ENCODE data around the gene USP6NL. TPM values are rescaled to one million over a fixed set of nuclear protein-coding genes. Genes with fewer than 3 reads are reported as not detected.

USP6NL gene
- total RNA-seq, 1 experiment from 2014 or later: 24.6 TPM

GRCh38 chr10:11415095-11415494 is 196.4 kb downstream of the USP6NL start:
- H3K36me3 ChIP-seq (ENCODE audit: control insufficient read depth in 1 of 2, insufficient read depth in 2 of 2, low read length in 2 of 2): no peaks in the 10 kb centered on the region
- no peaks in the 10 kb centered on the region for H3K4me1 ChIP-seq (ENCODE audit: control insufficient read depth in 1 of 2, insufficient read depth in 2 of 2, low read length in 2 of 2)
- no peak overlapping the region for H3K27ac ChIP-seq (ENCODE audit: low read depth, low read length)
- H3K9me3 ChIP-seq (ENCODE audit: control insufficient read depth in 1 of 2, insufficient read depth in 1 of 2, low read depth in 1 of 2, low read length in 2 of 2): no peaks in the 10 kb centered on the region
- no peak overlapping the region for H3K4me3 ChIP-seq (replicated peaks in 1 of 2; ENCODE audit: low read depth in 1 of 2, low read length in 2 of 2)
- ATAC-seq (no peak), DNase-seq (ENCODE audit: low read depth, low spot score) (no peak)
- no TSS peak for BruUV-seq (replicated peaks)
- H3K9me2 ChIP-seq (ENCODE audit: insufficient read depth): no peaks in the 10 kb centered on the region
- intact Hi-C loops (cut with micrococcal nuclease): no loop called here
- RAD21 ChIA-PET (ENCODE audit: low non-redundant PET in 1 of 2, low total read pairs in 2 of 2, uncharacterized antibody in 2 of 2, unreplicated experiment in 2 of 2): no interaction called here
- CTCF ChIA-PET: no interaction called here
- H3K4me2 ChIP-seq (ENCODE audit: low read length): no peak overlapping the region
- H4K20me1 ChIP-seq (ENCODE audit: insufficient read depth): no peaks in the 10 kb centered on the region
- H3K27me3 ChIP-seq (ENCODE audit: insufficient read depth, low read length): 0 out of 2 replicates have a peak, but pooled peaks cover 7% of the 10 kb centered on the region
- no peak overlapping the region for H2AFZ ChIP-seq (ENCODE audit: low read depth, low read length, poor library complexity, severe bottlenecking)
- H3K9ac ChIP-seq (ENCODE audit: low read length): no peak overlapping the region
- no peaks in the 10 kb centered on the region for H3K79me2 ChIP-seq (ENCODE audit: insufficient read depth, low read length)
- TF ChIP-seq REST (IDR thresholded peaks at IDR 0.05; ENCODE audit: low read depth) (no peak), SIN3A (IDR thresholded peaks at IDR 0.05; ENCODE audit: low read depth) (no peak), SRF (IDR thresholded peaks at IDR 0.05; ENCODE audit: low read depth) (no peak), CEBPB (IDR thresholded peaks at IDR 0.05; ENCODE audit: low read depth) (no peak), JUND (IDR thresholded peaks at IDR 0.05) (no peak), RAD21 (IDR thresholded peaks at IDR 0.05; ENCODE audit: low read depth) (no peak), ELF1 (IDR thresholded peaks at IDR 0.05; ENCODE audit: borderline replicate concordance, low read depth) (no peak), CBX3 (IDR thresholded peaks at IDR 0.05; ENCODE audit: low read depth) (no peak), EZH2 (IDR thresholded peaks at IDR 0.05) (no peak)
- POLR2A ChIA-PET: no interaction called here
